Measurements from ENCODE around the gene SP3.

The SP3 gene

DNA sequence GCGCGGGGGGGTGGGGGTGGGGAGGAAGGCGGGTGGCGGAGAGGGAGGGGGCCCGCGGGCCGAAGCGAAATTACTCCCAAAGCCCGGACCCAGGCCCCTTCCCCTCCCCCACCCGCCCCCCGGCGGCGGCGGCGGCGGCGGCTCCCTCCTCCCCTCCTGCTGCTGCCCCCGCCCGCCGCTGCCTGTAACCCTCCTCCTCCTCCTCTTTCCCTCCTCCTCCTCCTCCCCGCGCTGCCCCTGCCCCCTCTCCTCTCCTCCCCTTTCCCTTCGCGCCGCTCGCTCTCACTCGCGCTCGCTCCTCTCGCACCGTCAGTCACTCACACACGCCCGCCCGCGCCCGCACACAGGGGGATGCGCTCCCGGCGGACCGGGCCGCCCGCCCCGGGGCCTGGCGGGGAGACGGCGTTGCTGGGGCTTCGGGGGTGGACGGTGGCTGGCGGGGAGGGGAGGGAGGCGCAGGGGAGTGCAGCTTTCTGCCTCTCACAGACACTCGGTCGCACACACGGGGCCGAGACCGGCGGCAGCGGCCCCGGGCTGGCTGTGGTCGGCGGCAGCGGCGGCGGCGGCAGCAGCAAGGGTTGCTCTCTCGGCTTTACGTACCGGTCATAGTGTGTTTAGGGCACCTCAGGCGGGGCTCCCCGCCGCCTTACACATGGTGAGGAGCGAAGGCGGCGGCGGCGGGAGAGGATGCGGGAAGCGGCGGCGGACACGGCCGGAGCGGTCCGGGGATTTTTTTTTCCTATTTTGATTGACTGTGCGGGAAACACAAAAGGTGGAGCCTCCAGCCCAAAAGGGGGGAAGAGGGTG lies 405 bp downstream of the SP3 start:
- no peak for DNase-seq

GRCh38 chr2:173963817-173964564 lies 1.2 kb downstream of the SP3 start:
- DNase-seq, result peak; percentile 28

- DNase-seq, result no peak
These were observed 1.8 kb downstream of the SP3 start for GRCh38 chr2:173963323-173963816.

DNA sequence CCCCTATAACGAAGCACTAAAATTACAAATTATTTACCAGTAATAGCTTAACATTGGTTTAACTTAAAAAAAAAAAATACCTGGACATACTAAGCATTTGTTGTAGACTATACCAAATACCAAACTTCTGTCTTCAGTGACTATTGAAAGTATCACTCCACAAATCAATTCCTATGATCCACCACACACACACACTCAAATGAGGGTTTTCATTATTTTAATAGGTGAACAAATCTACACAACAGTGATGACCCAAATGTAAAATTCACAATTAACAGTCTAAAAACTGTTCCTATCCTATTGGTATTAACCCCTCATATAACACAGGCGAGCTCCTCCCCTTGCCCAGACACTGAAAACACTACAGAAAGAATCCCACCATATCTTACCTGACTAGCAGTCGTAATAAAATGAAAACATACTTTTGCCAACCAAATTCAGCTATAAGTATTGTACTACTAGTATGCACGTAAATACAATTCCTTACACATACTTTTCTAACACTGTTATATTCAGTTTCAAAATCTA lies 2.5 kb downstream of the SP3 start:
- DNase-seq, result no peak

DNA sequence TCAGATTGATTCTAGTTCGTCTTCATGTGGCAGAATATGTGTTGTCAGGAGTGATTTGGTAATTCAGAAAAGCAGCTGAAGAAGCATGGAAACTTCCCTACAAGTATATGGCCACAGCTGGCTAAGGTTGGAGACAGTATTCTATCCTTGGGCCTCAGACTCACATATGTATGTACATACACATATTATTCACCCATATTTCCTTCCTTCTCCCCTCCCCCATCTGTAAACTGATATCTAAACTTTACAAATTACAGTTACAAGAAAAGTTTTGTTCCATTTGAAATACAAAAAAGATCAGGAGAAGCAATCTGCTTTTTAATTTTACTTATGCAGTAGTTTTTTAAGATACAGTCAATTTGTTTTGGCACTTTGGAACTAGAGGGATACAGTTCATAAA lies 3.1 kb downstream of the SP3 start:
- DNase-seq, result no peak

DNA sequence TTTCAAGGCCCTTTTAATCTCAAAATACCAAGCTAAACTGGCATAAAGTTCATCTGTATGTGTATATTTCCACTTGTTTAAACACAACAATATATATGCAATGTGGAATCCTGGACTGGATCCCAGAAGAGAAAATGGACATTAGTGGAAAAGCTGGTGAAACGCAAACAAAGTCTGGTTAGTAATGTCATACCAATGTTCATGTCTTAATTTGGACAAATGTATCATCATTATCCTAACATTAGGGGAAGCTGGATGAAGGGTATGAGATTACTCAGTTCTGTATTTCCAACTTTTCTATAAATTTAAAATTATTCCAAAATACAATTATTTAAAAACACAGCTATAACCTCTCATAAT lies 3.8 kb downstream of the SP3 start:
- no peak for DNase-seq

- no peak for DNase-seq
These were observed 5.3 kb downstream of the SP3 start for GRCh38 chr2:173959909-173960308.

DNA sequence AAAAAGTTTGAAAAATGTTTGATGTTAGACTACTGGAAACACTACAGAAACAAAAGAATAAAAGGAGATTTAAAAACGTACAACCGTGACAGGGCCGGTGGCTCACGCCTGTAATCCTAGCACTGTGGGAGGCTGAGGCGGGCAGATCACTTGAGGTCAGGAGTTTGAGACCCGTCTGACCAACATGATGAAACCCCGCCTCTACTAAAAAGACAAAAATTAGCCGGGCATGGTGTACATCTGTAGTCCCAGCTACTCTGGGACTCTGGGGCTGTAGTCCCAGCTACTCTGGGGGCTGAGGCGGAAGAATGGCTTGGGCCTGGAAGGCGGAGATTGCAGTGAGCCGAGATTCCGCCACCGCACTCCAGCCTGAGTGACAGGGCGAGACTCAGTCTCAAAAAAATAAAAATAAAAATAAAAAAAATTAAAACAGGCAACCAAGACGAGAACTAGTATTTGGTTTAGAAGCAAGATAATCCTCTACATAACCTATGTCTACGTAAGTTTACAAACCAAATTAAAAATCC lies 5.8 kb downstream of the SP3 start:
- DNase-seq, result no peak

GRCh38 chr2:173958198-173958846 lies 6.9 kb downstream of the SP3 start:
- no peak for DNase-seq

GRCh38 chr2:173957517-173957916 lies 7.7 kb downstream of the SP3 start:
- DNase-seq, result no peak

GRCh38 chr2:173956454-173956853 lies 8.7 kb downstream of the SP3 start:
- DNase-seq, result no peak

GRCh38 chr2:173955867-173956266 lies 9.3 kb downstream of the SP3 start:
- DNase-seq, result no peak

GRCh38 chr2:173955004-173955403 lies 10.2 kb downstream of the SP3 start:
- no peak for DNase-seq

DNA sequence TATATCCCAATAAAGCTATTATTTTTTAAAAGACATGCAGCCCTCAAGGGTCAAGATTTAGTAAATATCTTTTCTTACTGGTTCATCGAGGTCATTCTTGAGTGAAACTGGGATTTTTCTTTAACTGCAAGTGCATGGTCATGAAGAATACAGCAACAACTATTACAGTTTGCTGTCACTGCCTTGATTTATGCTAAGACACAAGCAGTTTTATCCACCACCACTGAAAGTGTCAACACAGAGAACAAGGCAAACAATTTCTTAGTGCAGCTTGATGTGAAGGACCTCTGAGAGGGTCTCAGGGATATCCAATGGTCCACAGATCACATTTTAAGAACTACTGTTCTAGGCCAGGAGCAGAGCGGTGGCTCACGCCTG lies 12.1 kb downstream of the SP3 start:
- no peak for DNase-seq

DNA sequence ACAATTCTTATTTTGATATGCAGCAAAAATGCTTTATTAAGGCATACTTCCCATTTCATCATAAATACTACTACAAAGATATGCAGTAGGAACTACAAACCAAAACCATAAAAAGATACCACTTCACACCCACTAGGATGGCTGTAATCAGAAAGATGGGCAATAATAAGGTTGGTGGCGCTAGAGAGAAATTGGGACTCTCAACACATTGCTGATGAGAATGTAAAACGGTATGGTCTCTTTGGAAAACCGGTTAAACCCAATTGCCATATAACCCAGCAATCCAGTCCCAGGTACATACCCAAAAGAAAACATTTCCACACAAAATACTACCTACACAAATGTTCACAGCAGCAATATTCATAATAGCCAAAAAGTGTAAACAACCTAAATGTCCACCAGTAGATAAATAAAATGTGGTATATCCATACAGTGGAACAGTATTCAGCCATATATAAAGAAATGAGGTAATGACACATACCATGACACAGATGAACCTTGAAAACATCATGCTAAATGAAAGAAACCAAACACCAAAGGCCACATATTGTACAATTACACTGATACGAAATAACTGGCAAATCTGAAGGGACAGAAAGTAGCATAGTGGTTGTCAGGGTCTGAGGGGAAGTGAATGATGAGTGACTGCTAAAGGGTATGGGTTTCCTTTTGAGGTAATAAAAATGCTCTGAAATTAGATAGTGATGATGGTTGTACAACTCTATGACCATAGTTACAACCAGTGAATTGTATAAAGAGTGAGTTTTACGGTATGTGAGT lies 12.7 kb downstream of the SP3 start:
- DNase-seq, result no peak

GRCh38 chr2:173948842-173949241 lies 16.3 kb downstream of the SP3 start:
- no peak for DNase-seq

DNA sequence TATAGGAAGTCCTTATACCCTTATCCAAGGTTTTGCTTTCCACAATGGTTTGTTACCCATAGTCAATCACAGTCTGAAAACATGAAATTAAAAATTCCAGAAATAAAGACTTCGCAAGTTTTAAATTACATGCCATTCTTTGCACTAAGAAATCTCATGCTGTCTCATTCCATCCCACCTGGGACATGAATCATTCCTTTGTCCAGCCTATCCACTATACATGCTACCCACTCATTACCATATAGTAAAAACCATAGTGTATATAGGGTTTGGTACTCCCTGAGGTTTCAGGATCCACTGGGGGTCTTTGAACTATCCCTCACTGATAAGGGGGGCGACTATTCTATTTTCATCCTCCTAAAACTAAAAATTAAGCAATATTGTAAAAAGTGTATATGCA lies 17.0 kb downstream of the SP3 start:
- no peak for DNase-seq

- DNase-seq, result no peak
These were observed 18.0 kb downstream of the SP3 start for GRCh38 chr2:173947131-173947530.

- no peak for DNase-seq
These were observed 21.4 kb downstream of the SP3 start for GRCh38 chr2:173943738-173944137.

DNA sequence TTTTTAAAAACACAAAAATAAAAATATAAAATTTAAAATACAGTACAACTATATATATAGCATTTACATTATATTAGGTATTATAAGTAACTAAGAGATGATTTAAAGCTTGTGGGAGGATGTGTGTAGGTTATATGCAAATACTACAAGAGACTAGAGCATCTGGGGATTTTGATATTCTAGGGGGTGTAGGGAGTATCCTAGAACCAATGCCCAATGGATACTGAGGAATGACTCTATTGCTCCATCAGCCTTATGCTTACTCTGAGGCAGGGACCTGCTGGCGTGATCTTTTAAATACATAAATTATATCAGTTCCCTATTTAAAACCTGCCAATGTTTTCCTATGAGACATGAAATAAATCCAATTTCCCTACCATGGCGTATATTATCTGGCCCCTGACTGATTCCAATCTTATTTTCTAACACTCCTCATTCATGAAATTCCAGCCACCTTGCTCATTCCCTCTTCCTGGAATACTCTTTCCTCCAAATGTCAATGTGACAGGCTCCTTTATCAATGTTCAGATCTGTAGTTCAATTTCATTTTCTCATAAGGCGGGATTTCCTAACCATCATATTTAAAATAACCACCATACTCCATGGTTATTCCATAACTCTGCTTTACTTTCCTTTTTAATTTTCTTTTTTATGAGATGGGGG lies 22.2 kb downstream of the SP3 start:
- no peak for DNase-seq

DNA sequence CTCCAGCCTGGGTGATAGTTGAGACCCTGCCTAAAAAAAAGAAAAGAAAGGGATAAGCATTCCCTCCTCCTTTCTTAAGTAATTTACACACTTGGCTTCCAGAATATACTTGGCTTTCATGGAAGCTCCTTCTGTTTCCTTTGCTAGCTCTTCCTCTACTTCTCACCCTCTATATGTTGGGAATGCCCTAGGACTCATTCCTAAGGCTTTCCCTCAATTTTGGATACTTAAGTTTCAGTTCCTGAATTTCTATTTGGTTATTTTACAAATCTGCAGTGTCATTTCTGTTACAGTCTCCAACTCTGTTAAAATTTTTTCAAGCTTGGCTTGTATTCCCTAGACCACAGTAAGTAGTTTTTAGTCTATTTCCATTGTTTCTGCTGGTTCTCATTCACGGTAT lies 23.6 kb downstream of the SP3 start:
- DNase-seq, result no peak

Measured in cortex of kidney (tissue), 1 donor.